Measurements from ENCODE around the gene DNER. TPM values are rescaled to one million over a fixed set of nuclear protein-coding genes. Genes with fewer than 3 reads are reported as not detected.

DNER gene
- total and polyA plus RNA-seq, 2 of the 4 experiments (the other 2 are of a cell fraction), result under 0.01 to 0.14 TPM

- Histone ChIP-seq H3K9me3 (ENCODE audit: control insufficient read depth, insufficient read depth, low read length) (no peaks in the 10 kb centered on the region; the same call in 1 of the 2 replicates), H3K9ac (ENCODE audit: low read depth, low read length) (no peak overlapping the region), H3K27ac (ENCODE audit: insufficient read depth, low read length) (no peak overlapping the region), H2BK20ac (ENCODE audit: low read depth, low read length) (no peak overlapping the region), H4K91ac (ENCODE audit: insufficient read depth, low read depth, low read length) (no peak overlapping the region), H3K36me3 (ENCODE audit: control insufficient read depth, insufficient read depth, low read length) (no peaks in the 10 kb centered on the region), H2AK5ac (ENCODE audit: low read depth, low read length) (no peak overlapping the region), H2AK9ac (replicated peaks; ENCODE audit: low read depth, low read length, poor library complexity) (no peak overlapping the region), H2AFZ (replicated peaks; ENCODE audit: low read length, poor library complexity) (no peak overlapping the region), H2BK120ac (ENCODE audit: low read depth, low read length) (no peak overlapping the region), H3K23ac (ENCODE audit: low read depth, low read length) (no peak overlapping the region), H4K5ac (ENCODE audit: low read depth, low read length) (no peak overlapping the region), H3K4me1 (ENCODE audit: control insufficient read depth, insufficient read depth, low read length) (no peaks in the 10 kb centered on the region), H4K8ac (ENCODE audit: low read depth in 2 of 2, low read length in 2 of 2) (no peak overlapping the region), H4K20me1 (ENCODE audit: insufficient read depth, low read length) (no peaks in the 10 kb centered on the region), H3K18ac (ENCODE audit: low read depth, low read length) (no peak overlapping the region), H2BK15ac (ENCODE audit: low read depth, low read length) (no peak overlapping the region), H3K4me2 (ENCODE audit: low read depth, low read length) (no peak overlapping the region), H3K27me3 (ENCODE audit: control insufficient read depth, insufficient read depth, low read length) (no peaks in the 10 kb centered on the region), H3K79me1 (ENCODE audit: low read depth in 1 of 2, low read length in 2 of 2) (no peaks in the 10 kb centered on the region), H3K4me3 (ENCODE audit: insufficient read depth, low read depth, low read length) (no peak overlapping the region), H2BK5ac (ENCODE audit: low read depth, low read length, poor library complexity, severe bottlenecking) (no peak overlapping the region), H3K9me1 (ENCODE audit: insufficient read depth, low read length) (no peaks in the 10 kb centered on the region), H3K56ac (ENCODE audit: extremely low read depth, insufficient read depth, low read length) (no peak overlapping the region), H3K14ac (replicated peaks; ENCODE audit: low read depth, low read length) (no peak overlapping the region), H3K4ac (ENCODE audit: low read depth, low read length) (no peak overlapping the region)
- dilution Hi-C loops (cut with HindIII; ENCODE audit: low sequenced_read_pairs, unreplicated experiment) (no loop called here), intact Hi-C loops (cut with micrococcal nuclease) (no loop called here), in situ Hi-C loops (cut with MboI; ENCODE audit: low sequenced_read_pairs) (no loop called here)
- TF ChIP-seq RFX5 (IDR thresholded peaks at IDR 0.05; ENCODE audit: low read depth, low read length) (no peak), MAFK (IDR thresholded peaks at IDR 0.05; ENCODE audit: low read depth, low read length) (no peak), CTCF (conservative IDR thresholded peaks at IDR 0.05; ENCODE audit: low read depth, low read length) (no peak), POLR2A (IDR thresholded peaks at IDR 0.05; ENCODE audit: low read depth, low read length) (no peak), FOS (IDR thresholded peaks at IDR 0.05; ENCODE audit: low read depth, low read length) (no peak)
- no TSS peak for BruUV-seq (replicated peaks)
- DNase-seq, result no peak
- no peak for ATAC-seq (ENCODE audit: low read depth)
- ChIA-PET POLR2A (ENCODE audit: unreplicated experiment) (no interaction called here), CTCF (no interaction called here)
- 41% methylated on average over 2 of the region's 3 CpGs; no CpG with 5 or more reads in 1 of the 2 experiments for WGBS, 2 experiments (ENCODE audit: extremely low coverage in 2 of 2, insufficient read length in 1 of 2)
Observed at GRCh38 chr2:229650901-229651300, 63.5 kb downstream of the DNER start.

Data from IMR-90 (cell line).